Heart left ventricle (tissue), 16 donors: Measurements from ENCODE around the gene PCTP. TPM values are rescaled to one million over a fixed set of nuclear protein-coding genes. Genes with fewer than 3 reads are reported as not detected.
A peak's percentile ranks its signal among the peaks of the same experiment; 100 is the strongest.

Source experiments
- ATAC-seq, 4 donors: fragments of 200-7000 bp; cut with Tn5 transposase; one replicate each; pipeline ENCODE4 v1.9.1; 2020 to 2022; ENCODE audit warnings: moderate library complexity in 4 of 4, mild to moderate bottlenecking in 3 of 4, moderate number of reproducible peaks in 1 of 4
- DNase-seq, 5 donors: peaks; one replicate each; pipeline ENCODE4 v3.0.0-alpha.2; 2020
- H3K27ac ChIP-seq, 12 donors: fragments of 200-600 bp; sonication (generic) in 4 of 12; one replicate each; pipeline versions ENCODE4 v1.5.0 to v1.8.0; 2016 to 2022; ENCODE audit warnings: mild to moderate bottlenecking in 2 of 12
- H3K27me3 ChIP-seq, 9 donors: fragments of 200-600 bp; sonication (generic) in 2 of 9; one replicate each; pipeline versions ENCODE4 v1.5.1 to v1.8.0; 2016 to 2022; ENCODE audit warnings: mild to moderate bottlenecking in 3 of 9
- H3K36me3 ChIP-seq, 9 donors: fragments of 200-600 bp; sonication (generic) in 2 of 9; one replicate each; pipeline versions ENCODE4 v1.5.0 to v1.8.0; 2018 to 2022; ENCODE audit warnings: mild to moderate bottlenecking in 2 of 9
- H3K4me1 ChIP-seq, 12 donors: fragments of 200-600 bp; sonication (generic) in 4 of 12; one replicate each; pipeline versions ENCODE4 v1.5.0 to v1.8.0; 2016 to 2022; ENCODE audit warnings: mild to moderate bottlenecking in 3 of 12
- H3K4me3 ChIP-seq, 12 donors: fragments of 200-600 bp; sonication (generic) in 4 of 12; one replicate each; pipeline versions ENCODE4 v1.5.0 to v1.8.0; 2017 to 2022; ENCODE audit warnings: mild to moderate bottlenecking in 9 of 12, moderate library complexity in 4 of 12
- H3K9me3 ChIP-seq, 12 donors: fragments of 200-600 bp; sonication (generic) in 4 of 12; one replicate each; pipeline versions ENCODE4 v1.5.0 to v1.8.0; 2016 to 2022; ENCODE audit warnings: mild to moderate bottlenecking in 1 of 12
- POLR2A ChIP-seq, 2 donors: fragments of 450-650 bp; IDR thresholded peaks; one replicate each; pipeline ENCODE4 v1.6.1; 2017; ENCODE audit warnings: antibody characterized with exemption in 2 of 2, mild to moderate bottlenecking in 2 of 2, moderate library complexity in 2 of 2
- WGBS, 4 donors: extraction: QIAGEN DNeasy Blood & Tissue Kit in 2 of 4; methylation state at CpG; one replicate each; pipeline versions ENCODE4 v1.1.5 to v1.1.7; 2013 to 2018; 5-methylcytosine and 5-hydroxymethylcytosine counted together
- intact Hi-C, 10 donors: fragments of 100-400 bp; cut with DNase I; formaldehyde crosslinking; loops; one replicate each; pipeline versions ENCODE4 v1.11.1 to v1.14.2; 2022
- polyA plus RNA-seq, 2 donors: library from polyadenylated mRNA; stranded (reverse); fragments of 200-250 nt; gene quantifications; one replicate each; pipeline ENCODE4 v1.2.3, GENCODE V29; 2013
- total RNA-seq, 9 donors: library from RNA; depleted of rRNA in 2 of 9; stranded (reverse); fragments of >200 nt in 2 of 9; fragmentation: NEBNext Ultra II Directional in 3 of 9; extraction: Animal tissue kit (Norgen Biotek cat#: 25700) in 3 of 9; gene quantifications; one replicate each; pipeline versions ENCODE4 v1.1.0 to v1.2.4, GENCODE V29; 2016 to 2023
- TF ChIP-seq, protein P1 (sequence below), 12 donors: fragments of 200-600 bp; sonication (generic) in 4 of 12; IDR thresholded peaks; one replicate each; pipeline versions ENCODE4 v1.5.0 to v1.8.0; 2018 to 2022; ENCODE audit warnings: antibody characterized with exemption in 12 of 12, mild to moderate bottlenecking in 5 of 12
- donor health status: ischemic (EF 13 %, LVEDD 7.1; RV severe dilation, severe dysfunction).
- donor health status: healthy with polysubstance abuse.
- donor health status: DM: no; HTN: yes; CAD: no.
- donor health status: DM: no; HTN: no; CAD: no.
- donor health status: ischemic (EF 25% LVEDD 6.9; RV normal size, moderate dysfunction).
- donor health status: ischemic (EF 25% LVEDD 5.7; RV mildly dilated, moderate dysfunction).
- donor health status: healthy.
- donor health status: DM: yes; HTN: yes; CAD: no.
- donor health status: ischemic (EF 35%, LVEDD 5.7; RV mildly dilated, moderate dysfunction).
- donor health status: nonischemic (EF 11% LVEDD 7.7; RV severe dilation, severe dysfunction).
- donor health status: DM: yes; HTN: yes; CAD: no.
- donor health status: PGD.
- donor health status: ischemic (EF 29% LVEDD 5.4; RV normal size, mild dysfunction).
- donor health status: nonischemic (EF 23%, LVEDD 6.1; RV moderate dilation, normal function).

PCTP gene
- total and polyA plus RNA-seq, 11 donors, result 11.8 to 22.6 (median 18.6) TPM

DNA sequence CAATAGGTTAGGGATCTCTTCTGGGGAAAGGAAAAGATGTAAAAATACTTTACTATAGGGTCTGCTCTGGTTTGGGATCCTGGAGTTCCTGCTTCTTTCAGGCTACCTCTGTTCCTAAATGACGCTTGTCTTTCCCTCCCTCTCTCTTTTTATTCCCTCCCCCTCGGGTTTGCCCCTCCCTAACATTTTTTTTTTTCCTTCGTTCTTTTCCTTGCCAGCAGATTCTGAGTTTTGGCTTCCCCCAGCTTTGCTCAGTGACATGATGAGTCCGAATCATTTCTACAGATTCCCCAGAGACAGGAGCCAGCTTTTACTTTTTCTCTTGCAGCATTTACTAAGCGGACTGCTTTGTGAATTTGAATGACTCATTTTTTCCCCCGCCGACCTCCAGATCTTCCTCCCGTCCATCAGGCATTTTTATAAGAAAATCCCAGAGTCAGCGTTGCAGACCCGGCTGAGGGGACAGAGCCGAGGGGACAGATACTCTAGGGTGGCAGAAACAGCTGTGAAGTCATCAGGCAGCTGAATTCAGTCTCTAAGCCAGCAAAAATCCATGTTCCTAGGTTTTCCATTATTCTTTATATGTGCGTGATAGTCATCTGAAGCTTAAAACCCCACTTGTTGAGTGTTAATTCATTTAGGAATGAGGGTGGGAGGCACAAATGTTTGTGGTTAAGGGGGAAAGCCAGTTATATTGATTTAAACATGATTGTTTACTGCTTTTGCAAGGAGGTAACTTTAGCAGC lies 27.9 kb upstream of the PCTP start, which contains the start of gene TMEM100:
TMEM100 (minus strand) TSS at position 123 of the 746 bp plus-strand sequence. CDS start 1,794 bp downstream, outside the sequence.
- intact Hi-C loops, result loop anchor here in 2 of 10 donors (5.0 to 10.0 kb wide), 3 partner anchors 34 to 298 kb away; partner anchors contain the start of gene MMD (in 1 of the 2)
- no peaks in the 10 kb centered on the region for H3K9me3 ChIP-seq
- H3K4me3 ChIP-seq, result peak within 1 kb of the TSS in 11 of 12 donors; percentile 9 to 47 (median 35)
- 15 to 18% (median 15%) methylated on average over 12 of the region's 12 CpGs for WGBS, 4 donors
- peaks cover 0 to 13% (median 0%) of the 10 kb centered on the region in 9 donors for H3K36me3 ChIP-seq
- DNase-seq (peak in 2 of 5 donors; percentile 49 to 58), ATAC-seq (peak in 3 of 4 donors; percentile 29 to 64 (median 61))
- TF ChIP-seq, protein P1, sequence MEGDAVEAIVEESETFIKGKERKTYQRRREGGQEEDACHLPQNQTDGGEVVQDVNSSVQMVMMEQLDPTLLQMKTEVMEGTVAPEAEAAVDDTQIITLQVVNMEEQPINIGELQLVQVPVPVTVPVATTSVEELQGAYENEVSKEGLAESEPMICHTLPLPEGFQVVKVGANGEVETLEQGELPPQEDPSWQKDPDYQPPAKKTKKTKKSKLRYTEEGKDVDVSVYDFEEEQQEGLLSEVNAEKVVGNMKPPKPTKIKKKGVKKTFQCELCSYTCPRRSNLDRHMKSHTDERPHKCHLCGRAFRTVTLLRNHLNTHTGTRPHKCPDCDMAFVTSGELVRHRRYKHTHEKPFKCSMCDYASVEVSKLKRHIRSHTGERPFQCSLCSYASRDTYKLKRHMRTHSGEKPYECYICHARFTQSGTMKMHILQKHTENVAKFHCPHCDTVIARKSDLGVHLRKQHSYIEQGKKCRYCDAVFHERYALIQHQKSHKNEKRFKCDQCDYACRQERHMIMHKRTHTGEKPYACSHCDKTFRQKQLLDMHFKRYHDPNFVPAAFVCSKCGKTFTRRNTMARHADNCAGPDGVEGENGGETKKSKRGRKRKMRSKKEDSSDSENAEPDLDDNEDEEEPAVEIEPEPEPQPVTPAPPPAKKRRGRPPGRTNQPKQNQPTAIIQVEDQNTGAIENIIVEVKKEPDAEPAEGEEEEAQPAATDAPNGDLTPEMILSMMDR (IDR thresholded peaks at IDR 0.05), result no peak
- TF ChIP-seq POLR2A (IDR thresholded peaks at IDR 0.05), result no peak
- H3K4me1 ChIP-seq, result peaks cover 0 to 43% (median 13%) of the 10 kb centered on the region in 12 donors
- H3K27ac ChIP-seq, result peak within 1 kb of the TSS in 11 of 12 donors; percentile 30 to 78 (median 45)
- no peaks in the 10 kb centered on the region for H3K27me3 ChIP-seq

- TF ChIP-seq POLR2A (IDR thresholded peaks at IDR 0.05), result no peak
- TF ChIP-seq, protein P1 (IDR thresholded peaks at IDR 0.05), result no peak
- Histone ChIP-seq H3K36me3 (peaks cover 0 to 13% (median 0%) of the 10 kb centered on the region in 9 donors), H3K4me3 (peak overlapping the region in 8 of 12 donors; percentile 35 to 47 (median 40)), H3K4me1 (peaks cover 0 to 43% (median 13%) of the 10 kb centered on the region in 12 donors), H3K9me3 (no peaks in the 10 kb centered on the region), H3K27ac (peak overlapping the region in 8 of 12 donors; percentile 34 to 78 (median 46)), H3K27me3 (no peaks in the 10 kb centered on the region)
- ATAC-seq (no peak), DNase-seq (no peak)
- intact Hi-C loops, result loop anchor here in 2 of 10 donors (5.0 to 10.0 kb wide), 3 partner anchors 34 to 299 kb away; partner anchors contain the start of gene MMD (in 1 of the 2)
Observed at GRCh38 chr17:55723488-55723848, 27.4 kb upstream of the PCTP start.

GRCh38 chr17:55726440-55726839 lies 24.4 kb upstream of the PCTP start:
- Histone ChIP-seq H3K4me1 (peaks cover 0 to 56% (median 24%) of the 10 kb centered on the region in 12 donors), H3K27me3 (no peaks in the 10 kb centered on the region), H3K4me3 (no peak overlapping the region), H3K36me3 (no peaks in the 10 kb centered on the region), H3K27ac (peak overlapping the region in 4 of 12 donors; percentile 1 to 78 (median 22)), H3K9me3 (no peaks in the 10 kb centered on the region)
- intact Hi-C loops, result loop anchor here in 1 of 10 donors (10.0 kb wide), 1 partner anchor 302 kb away; the partner anchor contains the start of gene MMD
- TF ChIP-seq POLR2A (IDR thresholded peaks at IDR 0.05), result no peak
- TF ChIP-seq, protein P1 (IDR thresholded peaks at IDR 0.05), result no peak
- DNase-seq (peak in 4 of 5 donors; percentile 58 to 77 (median 68)), ATAC-seq (peak; percentile 31 to 65 (median 49))
- 66 to 82% (median 70%) methylated on average over 2 of the region's 2 CpGs for WGBS, 4 donors

DNA sequence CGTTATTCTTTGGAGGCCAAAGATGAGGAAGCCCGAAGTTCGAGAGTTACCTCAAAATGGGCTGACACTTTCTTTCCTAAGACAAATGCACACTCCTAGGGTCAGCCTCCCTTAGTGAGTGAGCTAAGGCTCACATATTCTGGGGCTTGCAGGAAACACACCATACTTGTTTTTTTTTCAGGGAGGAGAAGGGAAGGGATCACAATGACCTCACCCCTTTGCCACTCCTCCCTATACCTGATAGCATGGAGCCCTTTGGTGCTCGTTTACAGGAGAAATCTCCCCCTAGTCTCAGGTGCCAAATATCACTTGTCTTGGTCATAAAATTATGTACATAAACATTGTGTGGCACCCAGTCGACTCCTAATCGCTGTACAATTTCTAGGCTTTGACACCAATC lies 23.6 kb upstream of the PCTP start:
- DNase-seq (no peak), ATAC-seq (no peak)
- intact Hi-C loops, result loop anchor here in 1 of 10 donors (10.0 kb wide), 1 partner anchor 302 kb away; the partner anchor contains the start of gene MMD
- H3K4me1 ChIP-seq, result peaks cover 0 to 58% (median 28%) of the 10 kb centered on the region in 12 donors
- H3K27ac ChIP-seq, result peak overlapping the region in 2 of 12 donors; percentile 5 to 51
- H3K4me3 ChIP-seq, result no peak overlapping the region
- no peaks in the 10 kb centered on the region for H3K9me3 ChIP-seq
- no peaks in the 10 kb centered on the region for H3K27me3 ChIP-seq
- WGBS, 4 donors, result 90 to 95% (median 91%) methylated on average over 6 of the region's 6 CpGs
- TF ChIP-seq, protein P1 (IDR thresholded peaks at IDR 0.05), result no peak
- TF ChIP-seq POLR2A (IDR thresholded peaks at IDR 0.05), result no peak
- H3K36me3 ChIP-seq, result no peaks in the 10 kb centered on the region
